Heart right ventricle (tissue), 16 donors: ENCODE results near the gene COL18A1. TPM values are rescaled to one million over a fixed set of nuclear protein-coding genes. Genes with fewer than 3 reads are reported as not detected.

Experiments used
- ATAC-seq, 8 donors: fragments of 200-7000 bp; cut with Tn5 transposase; one replicate each; pipeline ENCODE4 v1.9.1; 2020; ENCODE audit warnings: mild to moderate bottlenecking in 8 of 8, moderate library complexity in 8 of 8, moderate number of reproducible peaks in 1 of 8
- DNase-seq, 2 donors: peaks; one replicate each; pipeline ENCODE4 v3.0.0-alpha.2; 2020
- H3K27ac ChIP-seq, 10 donors: fragments of 200-600 bp; sonication (generic) in 2 of 10; one replicate each; pipeline versions ENCODE4 v1.5.0 to v1.8.0; 2020 to 2022; ENCODE audit warnings: mild to moderate bottlenecking in 3 of 10
- H3K27me3 ChIP-seq, 7 donors: fragments of 200-600 bp; one replicate each; pipeline ENCODE4 v1.8.0; 2021 to 2022; ENCODE audit warnings: mild to moderate bottlenecking in 2 of 7
- H3K36me3 ChIP-seq, 9 donors: fragments of 200-600 bp; sonication (generic) in 1 of 9; one replicate each; pipeline versions ENCODE4 v1.5.0 to v1.8.0; 2020 to 2022; ENCODE audit warnings: mild to moderate bottlenecking in 2 of 9
- H3K4me1 ChIP-seq, 9 donors: fragments of 200-600 bp; sonication (generic) in 1 of 9; one replicate each; pipeline versions ENCODE4 v1.5.0 to v1.8.0; 2020 to 2022; ENCODE audit warnings: mild to moderate bottlenecking in 4 of 9
- H3K4me3 ChIP-seq, 10 donors: fragments of 200-600 bp; sonication (generic) in 2 of 10; one replicate each; pipeline versions ENCODE4 v1.5.0 to v1.8.0; 2020 to 2022; ENCODE audit warnings: mild to moderate bottlenecking in 7 of 10, moderate library complexity in 2 of 10
- H3K9me3 ChIP-seq, 11 donors: fragments of 200-600 bp in 10 of 11; sonication (generic) in 2 of 11; one replicate each; pipeline versions ENCODE4 v1.5.0 to v1.8.0; 2013 to 2022; ENCODE audit warnings: mild to moderate bottlenecking in 2 of 11, control low read depth in 1 of 11, moderate library complexity in 1 of 11
- WGBS, 2 donors: extraction: QIAGEN DNeasy Blood & Tissue Kit; methylation state at CpG; one replicate each; pipeline ENCODE4 v1.1.7; 2013; ENCODE audit warnings: inconsistent platforms in 1 of 2; 5-methylcytosine and 5-hydroxymethylcytosine counted together
- intact Hi-C, 10 donors: fragments of 100-400 bp; cut with DNase I; formaldehyde crosslinking; loops; one replicate each; pipeline versions ENCODE4 v1.11.1 to v1.14.2; 2022
- polyA plus RNA-seq, 2 donors: library from polyadenylated mRNA; stranded (reverse); fragments of 200-250 nt; gene quantifications; one replicate each; pipeline ENCODE4 v1.2.3, GENCODE V29; 2013
- total RNA-seq, 10 donors: library from RNA; stranded (reverse); fragmentation: NEBNext Ultra II Directional in 3 of 10; extraction: Animal tissue kit (Norgen Biotek cat#: 25700) in 3 of 10; gene quantifications; one replicate each; pipeline versions ENCODE4 v1.2.1 to v1.2.4, GENCODE V29; 2021 to 2023
- TF ChIP-seq, protein P1 (sequence below), 9 donors: fragments of 200-600 bp; sonication (generic) in 2 of 9; IDR thresholded peaks; one replicate each; pipeline versions ENCODE4 v1.5.0 to v1.8.0; 2021 to 2022; ENCODE audit warnings: antibody characterized with exemption in 9 of 9, mild to moderate bottlenecking in 5 of 9, moderate library complexity in 1 of 9
- donor health status: Arrhythmogenic right ventricular cardiomyopathy.
- donor health status: ischemic (EF 13 %, LVEDD 7.1; RV severe dilation, severe dysfunction).
- donor health status: healthy with polysubstance abuse.
- donor health status: DM: no; HTN: yes; CAD: no.
- donor health status: DM: no; HTN: no; CAD: no.
- donor health status: ischemic (EF 25% LVEDD 6.9; RV normal size, moderate dysfunction).
- donor health status: ischemic (EF 25% LVEDD 5.7; RV mildly dilated, moderate dysfunction).
- donor health status: healthy.
- donor health status: DM: yes; HTN: yes; CAD: no.
- donor health status: Ischemic cardiomyopathy.
- donor health status: ischemic (EF 35%, LVEDD 5.7; RV mildly dilated, moderate dysfunction).
- donor health status: nonischemic (EF 11% LVEDD 7.7; RV severe dilation, severe dysfunction).
- donor health status: DM: yes; HTN: yes; CAD: no.
- donor health status: PGD.
- donor health status: ischemic (EF 29% LVEDD 5.4; RV normal size, mild dysfunction).
- donor health status: nonischemic (EF 23%, LVEDD 6.1; RV moderate dilation, normal function).

Gene COL18A1
- total and polyA plus RNA-seq, 12 donors = 33.7 to 87.1 (median 52.6) TPM

DNA sequence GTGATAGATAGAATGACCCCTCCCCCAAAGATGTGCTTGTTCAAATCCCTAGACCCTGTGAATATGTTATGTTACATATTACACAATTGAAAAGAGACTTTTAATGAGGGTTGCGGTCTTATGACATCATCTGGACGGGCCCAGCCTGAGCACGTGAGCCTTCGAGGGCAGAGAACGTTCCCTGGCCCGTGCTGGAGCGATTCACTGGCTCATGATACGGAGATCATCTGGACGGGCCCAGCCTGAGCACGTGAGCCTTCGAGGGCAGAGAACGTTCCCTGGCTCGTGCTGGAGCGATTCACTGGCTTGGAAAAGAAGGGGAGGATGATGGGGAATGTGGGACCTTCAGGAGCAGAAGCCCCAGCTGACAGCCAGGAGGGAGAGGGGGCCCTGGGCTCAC, 34.4 kb upstream of the COL18A1 start:
- ATAC-seq = no peak

DNA sequence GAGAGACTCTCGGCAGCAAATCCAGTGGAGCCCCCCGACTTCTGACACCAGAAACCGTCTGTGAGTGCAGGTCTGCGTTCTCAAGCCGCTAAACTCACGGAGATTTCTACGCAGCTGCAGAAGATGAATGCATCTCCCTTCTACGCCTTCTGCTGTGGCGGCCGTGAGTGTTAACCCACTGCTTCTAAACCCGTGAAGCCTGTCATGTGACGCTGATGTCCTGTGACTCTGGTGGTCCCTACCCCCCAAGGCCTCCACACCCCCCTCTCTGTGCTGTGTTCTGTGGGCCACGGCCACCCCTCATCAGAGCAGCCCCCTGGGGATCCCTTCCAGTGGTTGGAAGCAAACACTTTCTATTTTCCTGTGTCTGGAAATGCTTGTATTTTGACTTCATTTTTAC, 33.9 kb upstream of the COL18A1 start:
- H3K9me3 ChIP-seq = no peaks in the 10 kb centered on the region
- 86 to 88% methylated on average over 13 of the region's 13 CpGs for WGBS, 2 donors
- no peak overlapping the region for H3K27ac ChIP-seq
- TF ChIP-seq, protein P1, sequence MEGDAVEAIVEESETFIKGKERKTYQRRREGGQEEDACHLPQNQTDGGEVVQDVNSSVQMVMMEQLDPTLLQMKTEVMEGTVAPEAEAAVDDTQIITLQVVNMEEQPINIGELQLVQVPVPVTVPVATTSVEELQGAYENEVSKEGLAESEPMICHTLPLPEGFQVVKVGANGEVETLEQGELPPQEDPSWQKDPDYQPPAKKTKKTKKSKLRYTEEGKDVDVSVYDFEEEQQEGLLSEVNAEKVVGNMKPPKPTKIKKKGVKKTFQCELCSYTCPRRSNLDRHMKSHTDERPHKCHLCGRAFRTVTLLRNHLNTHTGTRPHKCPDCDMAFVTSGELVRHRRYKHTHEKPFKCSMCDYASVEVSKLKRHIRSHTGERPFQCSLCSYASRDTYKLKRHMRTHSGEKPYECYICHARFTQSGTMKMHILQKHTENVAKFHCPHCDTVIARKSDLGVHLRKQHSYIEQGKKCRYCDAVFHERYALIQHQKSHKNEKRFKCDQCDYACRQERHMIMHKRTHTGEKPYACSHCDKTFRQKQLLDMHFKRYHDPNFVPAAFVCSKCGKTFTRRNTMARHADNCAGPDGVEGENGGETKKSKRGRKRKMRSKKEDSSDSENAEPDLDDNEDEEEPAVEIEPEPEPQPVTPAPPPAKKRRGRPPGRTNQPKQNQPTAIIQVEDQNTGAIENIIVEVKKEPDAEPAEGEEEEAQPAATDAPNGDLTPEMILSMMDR (IDR thresholded peaks at IDR 0.05) = no peak
- no peaks in the 10 kb centered on the region for H3K27me3 ChIP-seq
- H3K4me1 ChIP-seq = peaks cover 0 to 25% (median 14%) of the 10 kb centered on the region in 9 donors
- H3K4me3 ChIP-seq = no peak overlapping the region
- intact Hi-C loops = no loop called here
- peak in 1 of 2 donors; percentile 2 for DNase-seq
- no peaks in the 10 kb centered on the region for H3K36me3 ChIP-seq
- ATAC-seq = no peak

More for the DNA sequence above, 34.4 kb upstream of the COL18A1 start:
- intact Hi-C loops = no loop called here
- Histone ChIP-seq H3K27ac (no peak overlapping the region), H3K36me3 (no peaks in the 10 kb centered on the region), H3K27me3 (no peaks in the 10 kb centered on the region), H3K4me3 (no peak overlapping the region), H3K9me3 (no peaks in the 10 kb centered on the region), H3K4me1 (peaks cover 0 to 30% (median 14%) of the 10 kb centered on the region in 9 donors)
- WGBS, 2 donors = 94 to 96% methylated on average over 14 of the region's 14 CpGs
- TF ChIP-seq, protein P1 (IDR thresholded peaks at IDR 0.05) = no peak
- peak in 1 of 2 donors; percentile 2 for DNase-seq

DNA sequence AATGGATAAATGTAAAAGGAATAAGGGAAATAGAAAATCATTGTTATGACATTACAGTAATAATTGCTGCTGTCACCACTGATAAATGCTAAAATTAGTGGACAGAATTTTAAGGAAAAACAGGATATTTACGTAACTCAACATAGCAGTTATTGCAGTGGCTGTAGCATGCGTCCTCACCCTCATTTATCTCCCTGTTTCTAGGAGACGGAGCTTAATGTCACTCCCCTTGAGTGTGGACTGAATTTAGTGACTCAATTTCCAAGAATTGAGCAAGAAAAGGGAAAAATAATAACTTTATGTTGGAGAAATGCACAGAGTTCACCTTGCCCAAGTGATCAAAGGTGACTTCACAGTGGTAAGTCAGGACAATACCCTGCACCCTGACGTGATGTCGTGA, 33.3 kb upstream of the COL18A1 start:
- H3K27ac ChIP-seq = no peak overlapping the region
- H3K9me3 ChIP-seq = no peaks in the 10 kb centered on the region
- no peaks in the 10 kb centered on the region for H3K36me3 ChIP-seq
- TF ChIP-seq, protein P1 (IDR thresholded peaks at IDR 0.05) = no peak
- ATAC-seq (no peak), DNase-seq (no peak)
- WGBS, 2 donors = 91 to 93% methylated on average over 5 of the region's 5 CpGs
- intact Hi-C loops = no loop called here
- no peak overlapping the region for H3K4me3 ChIP-seq
- peaks cover 0 to 20% (median 9%) of the 10 kb centered on the region in 9 donors for H3K4me1 ChIP-seq
- H3K27me3 ChIP-seq = no peaks in the 10 kb centered on the region

DNA sequence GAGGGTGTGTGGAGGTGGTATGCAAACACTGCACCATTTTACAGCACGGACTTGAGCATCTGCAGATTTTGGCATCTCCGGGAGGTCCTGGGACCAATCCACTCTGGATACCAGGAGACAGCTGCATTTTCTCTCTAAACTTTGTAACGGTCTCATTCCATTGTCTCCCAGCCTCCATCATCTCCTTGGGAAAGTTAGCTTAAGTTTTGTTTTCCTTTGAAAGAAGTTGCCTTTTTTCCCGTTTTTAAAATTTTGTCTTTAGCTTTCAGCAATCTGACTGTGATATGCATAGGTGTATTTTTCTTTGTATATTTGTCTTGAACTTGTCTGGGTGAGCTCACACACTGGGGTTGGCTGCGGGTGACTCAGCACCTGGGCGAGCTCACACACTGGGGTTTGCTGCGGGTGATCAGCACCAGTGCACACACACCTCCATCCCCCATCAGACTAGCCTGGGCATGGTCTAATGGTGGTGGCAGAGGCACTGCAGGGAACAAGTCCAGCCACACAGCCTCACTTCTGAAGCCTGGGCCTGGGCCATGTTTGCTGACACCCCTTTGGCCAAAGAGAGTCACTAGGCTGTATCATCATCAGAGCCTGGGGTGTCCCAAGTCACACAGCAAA, 32.1 kb upstream of the COL18A1 start:
- 89 to 91% methylated on average over 7 of the region's 7 CpGs for WGBS, 2 donors
- peak in 1 of 2 donors; percentile 1 for DNase-seq
- Histone ChIP-seq H3K9me3 (peaks cover 0 to 8% (median 0%) of the 10 kb centered on the region in 11 donors), H3K36me3 (no peaks in the 10 kb centered on the region), H3K4me1 (peaks cover 0 to 8% (median 0%) of the 10 kb centered on the region in 9 donors), H3K27ac (no peak overlapping the region), H3K4me3 (no peak overlapping the region), H3K27me3 (no peaks in the 10 kb centered on the region)
- intact Hi-C loops = no loop called here
- TF ChIP-seq, protein P1 (IDR thresholded peaks at IDR 0.05) = no peak
- ATAC-seq = no peak
